MM.1S (cell line): ENCODE data around the gene NFKBIE.

Source experiments
- DNase-seq: peaks from one replicate; pipeline ENCODE4 v3.0.0-alpha.2; 2015
- H2AFZ ChIP-seq: fragments of 300-600 bp; sonication (generic); 2 replicates; pipeline ENCODE4 v1.6.0; 2016; ENCODE audit warnings: antibody characterized with exemption, low read length
- H3F3A ChIP-seq: fragments of 300-600 bp; sonication (generic); 2 replicates; pipeline ENCODE4 v1.6.1; 2016; ENCODE audit warnings: mild to moderate bottlenecking, antibody characterized with exemption, low read length, moderate library complexity, mixed read lengths; ENCODE audit not compliant: insufficient read depth
- H3K27ac ChIP-seq: fragments of 300-600 bp; sonication (generic); 2 replicates; pipeline ENCODE4 v1.5.1; 2016; ENCODE audit warnings: mild to moderate bottlenecking, low read length
- H3K27me3 ChIP-seq: fragments of 300-600 bp; sonication (generic); replicated peaks from 2 replicates; pipeline ENCODE4 v1.6.0; 2016; ENCODE audit warnings: low read length; ENCODE audit not compliant: insufficient read depth
- H3K36me3 ChIP-seq: fragments of 300-600 bp; sonication (generic); replicated peaks from 2 replicates; pipeline ENCODE4 v1.6.1; 2016; ENCODE audit warnings: mild to moderate bottlenecking, low read length, mixed read lengths; ENCODE audit not compliant: insufficient read depth
- H3K4me1 ChIP-seq: fragments of 300-600 bp; sonication (generic); 2 replicates; pipeline ENCODE4 v1.6.1; 2016; ENCODE audit warnings: low read length, mixed read lengths
- H3K4me2 ChIP-seq: fragments of 300-600 bp; sonication (generic); 2 replicates; pipeline ENCODE4 v1.6.0; 2016; ENCODE audit warnings: low read depth, low read length
- H3K4me3 ChIP-seq: fragments of 300-600 bp; sonication (generic); 2 replicates; pipeline ENCODE4 v1.5.1; 2016; ENCODE audit warnings: low read length, mixed read lengths
- H3K79me2 ChIP-seq: fragments of 300-600 bp; sonication (generic); 2 replicates; pipeline ENCODE4 v1.6.1; 2016; ENCODE audit warnings: mixed run types, low read length, mixed read lengths
- H3K9ac ChIP-seq: fragments of 300-600 bp; sonication (generic); 2 replicates; pipeline ENCODE4 v1.6.1; 2016; ENCODE audit warnings: low read length, mixed read lengths
- H3K9me2 ChIP-seq: fragments of 300-600 bp; sonication (generic); replicated peaks from 2 replicates; pipeline ENCODE4 v1.6.1; 2016; ENCODE audit warnings: mild to moderate bottlenecking, low read length, mixed read lengths; ENCODE audit not compliant: insufficient read depth
- H3K9me3 ChIP-seq: fragments of 300-600 bp; sonication (generic); replicated peaks from 2 replicates; pipeline ENCODE4 v1.6.1; 2016; ENCODE audit warnings: mild to moderate bottlenecking, low read length, mixed read lengths; ENCODE audit not compliant: insufficient read depth
- H4K20me1 ChIP-seq: fragments of 300-600 bp; sonication (generic); 2 replicates; pipeline ENCODE4 v1.6.1; 2016; ENCODE audit warnings: mild to moderate bottlenecking, low read length, moderate library complexity, mixed read lengths; ENCODE audit not compliant: insufficient read depth
- CTCF ChIP-seq: fragments of 300-600 bp; sonication (generic); IDR thresholded peaks from 2 replicates; pipeline ENCODE4 v1.5.1; 2016; ENCODE audit warnings: antibody characterized with exemption, low read length, mixed read lengths
- EZH2 ChIP-seq: fragments of 300-600 bp; sonication (generic); optimal IDR thresholded peaks from 2 replicates; pipeline ENCODE3; 2017; ENCODE audit warnings: low read depth, mild to moderate bottlenecking, antibody characterized with exemption, low read length, mixed read lengths
- EZH2phosphoT487 ChIP-seq: fragments of 300-600 bp; sonication (generic); IDR thresholded peaks from 2 replicates; pipeline ENCODE4 v1.6.1; 2018; ENCODE audit warnings: antibody characterized with exemption, low read length

NFKBIE gene

GRCh38 chr6:44230034-44230675 is 35.2 kb downstream of the NFKBIE start:
- Histone ChIP-seq H4K20me1 (no peaks in the 10 kb centered on the region), H3K9ac (no peak overlapping the region), H3K27me3 (no peaks in the 10 kb centered on the region), H3K4me2 (no peak overlapping the region), H3K9me3 (no peaks in the 10 kb centered on the region), H3F3A (no peaks in the 10 kb centered on the region), H3K9me2 (no peaks in the 10 kb centered on the region), H2AFZ (no peak overlapping the region), H3K79me2 (peaks cover 30% of the 10 kb centered on the region), H3K36me3 (no peaks in the 10 kb centered on the region; the same call in 1 of the 2 replicates), H3K4me3 (no peak overlapping the region), H3K27ac (no peak overlapping the region), H3K4me1 (no peaks in the 10 kb centered on the region)
- DNase-seq, result no peak
- TF ChIP-seq EZH2, result no peak
- no peak for TF ChIP-seq CTCF
- no peak for TF ChIP-seq EZH2phosphoT487

GRCh38 chr6:44229376-44230033 is 35.8 kb downstream of the NFKBIE start:
- no peaks in the 10 kb centered on the region for H3K9me3 ChIP-seq
- no peak for DNase-seq
- no peak overlapping the region for H3K4me3 ChIP-seq
- no peak for TF ChIP-seq EZH2phosphoT487
- no peak for TF ChIP-seq EZH2
- no peak for TF ChIP-seq CTCF
- peaks cover 36% of the 10 kb centered on the region for H3K79me2 ChIP-seq
- H2AFZ ChIP-seq, result no peak overlapping the region
- no peaks in the 10 kb centered on the region for H3K9me2 ChIP-seq
- no peaks in the 10 kb centered on the region for H3K27me3 ChIP-seq
- no peaks in the 10 kb centered on the region for H4K20me1 ChIP-seq
- H3K27ac ChIP-seq, result no peak overlapping the region
- H3K4me2 ChIP-seq, result no peak overlapping the region
- no peaks in the 10 kb centered on the region; the same call in 1 of the 2 replicates for H3K36me3 ChIP-seq
- peaks cover 5% of the 10 kb centered on the region for H3K4me1 ChIP-seq
- no peaks in the 10 kb centered on the region for H3F3A ChIP-seq
- H3K9ac ChIP-seq, result no peak overlapping the region

GRCh38 chr6:44228836-44229235 is 36.5 kb downstream of the NFKBIE start:
- no peaks in the 10 kb centered on the region for H3K27me3 ChIP-seq
- TF ChIP-seq EZH2 (no peak), CTCF (no peak), EZH2phosphoT487 (no peak)

More at GRCh38 chr6:44228836-44229235, 36.5 kb downstream of the NFKBIE start:
- no peaks in the 10 kb centered on the region; the same call in 1 of the 2 replicates for H3K36me3 ChIP-seq
- no peaks in the 10 kb centered on the region for H3K9me3 ChIP-seq
- no peak overlapping the region for H3K4me2 ChIP-seq
- H3F3A ChIP-seq, result no peaks in the 10 kb centered on the region; the same call in 1 of the 2 replicates
- no peaks in the 10 kb centered on the region for H3K9me2 ChIP-seq
- H3K27ac ChIP-seq, result no peak overlapping the region
- H3K4me3 ChIP-seq, result no peak overlapping the region
- H3K79me2 ChIP-seq, result peaks cover 43% of the 10 kb centered on the region
- H3K4me1 ChIP-seq, result peaks cover 8% of the 10 kb centered on the region
- H3K9ac ChIP-seq, result no peak overlapping the region
- no peak overlapping the region for H2AFZ ChIP-seq
- no peaks in the 10 kb centered on the region for H4K20me1 ChIP-seq
- DNase-seq, result no peak
